OCI-LY1 (cell line): Measurements from ENCODE around the gene MAGI2.

Experiments used
- H2AFZ ChIP-seq: fragments of 200-600 bp; sonication (generic), shearing (Covaris generic); 2 replicates; pipeline ENCODE4 v1.6.0; 2014; ENCODE audit warnings: antibody characterized with exemption, mild to moderate bottlenecking, low read length
- H3F3A ChIP-seq: fragments of 200-600 bp; sonication (generic), shearing (Covaris generic); 2 replicates; pipeline ENCODE4 v1.6.0; 2014; ENCODE audit warnings: mild to moderate bottlenecking, antibody characterized with exemption, low read length, moderate library complexity; ENCODE audit not compliant: insufficient read depth
- H3K27ac ChIP-seq: fragments of 200-600 bp; sonication (generic); 2 replicates; pipeline ENCODE4 v1.5.1; 2014; ENCODE audit warnings: low read length, mixed run types, mild to moderate bottlenecking, low read depth; ENCODE audit not compliant: poor library complexity, severe bottlenecking
- H3K27me3 ChIP-seq: fragments of 200-600 bp; sonication (generic); 2 replicates; pipeline ENCODE4 v1.6.0; 2014; ENCODE audit warnings: antibody characterized with exemption, mild to moderate bottlenecking, low read length, moderate library complexity; ENCODE audit not compliant: insufficient read depth
- H3K36me3 ChIP-seq: fragments of 200-600 bp; sonication (generic); 2 replicates; pipeline ENCODE4 v1.6.1; 2014; ENCODE audit warnings: mild to moderate bottlenecking, antibody characterized with exemption, low read length, moderate library complexity, mixed read lengths; ENCODE audit not compliant: insufficient read depth
- H3K4me1 ChIP-seq: fragments of 200-600 bp; sonication (generic); 2 replicates; pipeline ENCODE4 v1.5.1; 2014; ENCODE audit warnings: mild to moderate bottlenecking, low read length, moderate library complexity; ENCODE audit not compliant: insufficient read depth, severe bottlenecking
- H3K4me2 ChIP-seq: fragments of 200-600 bp; sonication (generic), shearing (Covaris generic); 2 replicates; pipeline ENCODE4 v1.6.1; 2014; ENCODE audit warnings: low read length
- H3K4me3 ChIP-seq: fragments of 200-600 bp; sonication (generic); 2 replicates; pipeline ENCODE4 v1.5.1; 2014; ENCODE audit warnings: low read length, low read depth, mild to moderate bottlenecking, mixed read lengths; ENCODE audit not compliant: poor library complexity, severe bottlenecking
- H3K79me2 ChIP-seq: fragments of 200-600 bp; shearing (Covaris generic); 2 replicates; pipeline ENCODE4 v1.6.1; 2016; ENCODE audit warnings: mixed run types, low read length, mixed read lengths; ENCODE audit not compliant: insufficient read depth
- H3K9ac ChIP-seq: fragments of 200-600 bp; sonication (generic), shearing (Covaris generic); 2 replicates; pipeline ENCODE4 v1.6.1; 2014; ENCODE audit warnings: mild to moderate bottlenecking, low read length, mixed read lengths
- H3K9me2 ChIP-seq: fragments of 200-600 bp; sonication (generic), shearing (Covaris generic); 2 replicates; pipeline ENCODE4 v1.6.1; 2014; ENCODE audit warnings: low read depth, mild to moderate bottlenecking, low read length, mixed read lengths
- H3K9me3 ChIP-seq: fragments of 200-600 bp; shearing (Covaris generic); 2 replicates; pipeline ENCODE4 v1.6.1; 2014; ENCODE audit warnings: low read length, mixed read lengths
- H4K20me1 ChIP-seq: fragments of 200-600 bp; sonication (generic), shearing (Covaris generic); 2 replicates; pipeline ENCODE4 v1.6.0; 2016; ENCODE audit warnings: mild to moderate bottlenecking, low read length; ENCODE audit not compliant: insufficient read depth
- CTCF ChIP-seq: fragments of 200-600 bp; sonication (generic), shearing (Covaris generic); IDR thresholded peaks from 2 replicates; pipeline ENCODE4 v1.5.1; 2017; ENCODE audit warnings: mild to moderate bottlenecking, antibody characterized with exemption, low read length, moderate library complexity, mixed read lengths
- EZH2 ChIP-seq: fragments of 200-600 bp; sonication (generic), shearing (Covaris generic); IDR thresholded peaks from 2 replicates; pipeline ENCODE4 v1.8.0; 2017; ENCODE audit warnings: borderline replicate concordance, mixed run types, mild to moderate bottlenecking, antibody characterized with exemption, low read length, moderate library complexity, mixed read lengths

Gene MAGI2

DNA sequence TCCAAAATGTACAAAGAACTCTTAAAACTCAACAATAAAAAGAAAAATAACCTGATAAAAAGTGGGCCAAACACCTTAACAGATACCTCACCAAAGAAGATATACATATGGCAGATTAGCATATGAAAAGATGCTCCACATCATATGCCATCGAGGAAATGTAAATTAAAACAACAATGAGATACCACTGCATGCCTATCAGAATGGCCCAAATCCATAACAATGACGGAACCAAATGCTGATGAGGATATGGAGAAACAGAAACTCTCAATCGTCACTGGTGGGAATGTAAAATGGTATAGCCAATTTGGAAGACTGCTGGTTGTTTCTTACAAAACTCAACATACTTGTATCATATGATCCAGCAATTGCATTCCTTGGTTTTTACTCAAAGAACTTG is 1335.0 kb downstream of the MAGI2 start:
- TF ChIP-seq CTCF (no peak), EZH2 (no peak)
- H3K9me2 ChIP-seq: no peaks in the 10 kb centered on the region
- H3K36me3 ChIP-seq: no peaks in the 10 kb centered on the region
- no peak overlapping the region for H3K9ac ChIP-seq
- no peaks in the 10 kb centered on the region for H3K27me3 ChIP-seq
- no peak overlapping the region for H3K27ac ChIP-seq
- no peak overlapping the region for H3K4me2 ChIP-seq
- H3F3A ChIP-seq: no peaks in the 10 kb centered on the region
- H3K4me1 ChIP-seq: no peaks in the 10 kb centered on the region
- H3K79me2 ChIP-seq: no peaks in the 10 kb centered on the region
- no peaks in the 10 kb centered on the region for H4K20me1 ChIP-seq
- no peak overlapping the region for H2AFZ ChIP-seq
- no peaks in the 10 kb centered on the region for H3K9me3 ChIP-seq
- H3K4me3 ChIP-seq: no peak overlapping the region

GRCh38 chr7:78115876-78116275 is 1337.6 kb downstream of the MAGI2 start:
- Histone ChIP-seq H4K20me1 (no peaks in the 10 kb centered on the region), H3K4me2 (no peak overlapping the region), H3K4me1 (no peaks in the 10 kb centered on the region), H3K9ac (no peak overlapping the region), H3K9me3 (no peaks in the 10 kb centered on the region), H3K79me2 (no peaks in the 10 kb centered on the region), H3K27me3 (no peaks in the 10 kb centered on the region), H3K36me3 (no peaks in the 10 kb centered on the region), H2AFZ (no peak overlapping the region), H3K9me2 (no peaks in the 10 kb centered on the region), H3K4me3 (no peak overlapping the region), H3K27ac (no peak overlapping the region), H3F3A (no peaks in the 10 kb centered on the region)
- TF ChIP-seq EZH2: no peak
- no peak for TF ChIP-seq CTCF

GRCh38 chr7:78114993-78115392 is 1338.5 kb downstream of the MAGI2 start:
- TF ChIP-seq CTCF: no peak
- TF ChIP-seq EZH2: no peak
- Histone ChIP-seq H3K4me2 (no peak overlapping the region), H3K9me3 (no peaks in the 10 kb centered on the region), H3K9me2 (no peaks in the 10 kb centered on the region), H3F3A (no peaks in the 10 kb centered on the region), H3K4me3 (no peak overlapping the region), H3K27ac (no peak overlapping the region), H2AFZ (no peak overlapping the region), H3K79me2 (no peaks in the 10 kb centered on the region), H3K27me3 (no peaks in the 10 kb centered on the region), H3K36me3 (no peaks in the 10 kb centered on the region), H3K4me1 (no peaks in the 10 kb centered on the region), H4K20me1 (no peaks in the 10 kb centered on the region), H3K9ac (no peak overlapping the region)
